Measurements from ENCODE around the gene SULT1C2. TPM values are rescaled to one million over a fixed set of nuclear protein-coding genes. Genes with fewer than 3 reads are reported as not detected.

The SULT1C2 gene
- total RNA-seq, 1 experiment from 2014 or later: 3.9 TPM

DNA sequence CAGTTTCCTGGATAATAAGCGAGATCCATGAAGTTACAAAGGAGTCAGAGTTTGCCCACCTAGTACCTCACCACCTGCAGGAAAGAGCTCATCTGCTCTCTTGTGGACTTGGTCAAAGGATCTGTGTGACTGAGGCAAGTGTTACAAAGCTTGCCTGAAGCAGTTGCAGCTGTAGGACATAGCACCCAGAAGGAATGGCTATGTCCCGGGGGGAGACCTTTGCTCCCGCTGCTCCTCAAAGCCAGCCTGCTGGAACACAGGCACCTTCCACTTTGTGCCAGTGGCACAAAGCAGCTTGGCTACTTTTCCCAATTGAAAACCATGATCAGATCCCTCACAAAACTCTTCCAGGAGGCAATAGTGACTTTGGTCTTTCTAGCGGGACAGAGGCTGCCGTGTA is 3.1 kb upstream of the SULT1C2 start:
- ATAC-seq: no peak
- Histone ChIP-seq H2AFZ (ENCODE audit: low read depth, low read length, poor library complexity, severe bottlenecking) (no peak overlapping the region), H3K4me3 (replicated peaks in 1 of 2; ENCODE audit: low read depth in 1 of 2, low read length in 2 of 2) (no peak overlapping the region), H3K27ac (ENCODE audit: low read depth, low read length) (no peak overlapping the region), H3K9me2 (ENCODE audit: insufficient read depth) (no peaks in the 10 kb centered on the region), H3K36me3 (ENCODE audit: control insufficient read depth in 1 of 2, insufficient read depth in 2 of 2, low read length in 2 of 2) (no peaks in the 10 kb centered on the region), H3K9me3 (ENCODE audit: control insufficient read depth in 1 of 2, insufficient read depth in 1 of 2, low read depth in 1 of 2, low read length in 2 of 2) (no peaks in the 10 kb centered on the region), H4K20me1 (ENCODE audit: insufficient read depth) (no peaks in the 10 kb centered on the region), H3K27me3 (ENCODE audit: insufficient read depth, low read length) (no peaks in the 10 kb centered on the region), H3K4me1 (ENCODE audit: control insufficient read depth in 1 of 2, insufficient read depth in 2 of 2, low read length in 2 of 2) (peaks cover 3 to 17% of the 10 kb centered on the region in 2 experiments; a peak in 3 of 4 replicates), H3K79me2 (ENCODE audit: insufficient read depth, low read length) (no peaks in the 10 kb centered on the region), H3K9ac (ENCODE audit: low read length) (no peak overlapping the region), H3K4me2 (ENCODE audit: low read length) (no peak overlapping the region)
- POLR2A ChIA-PET: no interaction called here
- CTCF ChIA-PET: no interaction called here
- RAD21 ChIA-PET (ENCODE audit: low non-redundant PET in 1 of 2, low total read pairs in 2 of 2, uncharacterized antibody in 2 of 2, unreplicated experiment in 2 of 2): no interaction called here
- no peak for DNase-seq (ENCODE audit: low read depth, low spot score)
- intact Hi-C loops (cut with micrococcal nuclease): no loop called here
- TF ChIP-seq JUND (IDR thresholded peaks at IDR 0.05) (no peak), CEBPB (IDR thresholded peaks at IDR 0.05; ENCODE audit: low read depth) (no peak), YY1 (IDR thresholded peaks at IDR 0.05; ENCODE audit: extremely low read depth, insufficient replicate concordance, low read depth, low read length) (no peak), EZH2phosphoT487 (IDR thresholded peaks at IDR 0.05; ENCODE audit: borderline replicate concordance) (no peak), EZH2 (IDR thresholded peaks at IDR 0.05) (no peak), TCF7L2 (IDR thresholded peaks at IDR 0.05; ENCODE audit: borderline replicate concordance, extremely low read depth, insufficient read depth, insufficient read length) (no peak)
- TF ChIP-seq, protein P1, sequence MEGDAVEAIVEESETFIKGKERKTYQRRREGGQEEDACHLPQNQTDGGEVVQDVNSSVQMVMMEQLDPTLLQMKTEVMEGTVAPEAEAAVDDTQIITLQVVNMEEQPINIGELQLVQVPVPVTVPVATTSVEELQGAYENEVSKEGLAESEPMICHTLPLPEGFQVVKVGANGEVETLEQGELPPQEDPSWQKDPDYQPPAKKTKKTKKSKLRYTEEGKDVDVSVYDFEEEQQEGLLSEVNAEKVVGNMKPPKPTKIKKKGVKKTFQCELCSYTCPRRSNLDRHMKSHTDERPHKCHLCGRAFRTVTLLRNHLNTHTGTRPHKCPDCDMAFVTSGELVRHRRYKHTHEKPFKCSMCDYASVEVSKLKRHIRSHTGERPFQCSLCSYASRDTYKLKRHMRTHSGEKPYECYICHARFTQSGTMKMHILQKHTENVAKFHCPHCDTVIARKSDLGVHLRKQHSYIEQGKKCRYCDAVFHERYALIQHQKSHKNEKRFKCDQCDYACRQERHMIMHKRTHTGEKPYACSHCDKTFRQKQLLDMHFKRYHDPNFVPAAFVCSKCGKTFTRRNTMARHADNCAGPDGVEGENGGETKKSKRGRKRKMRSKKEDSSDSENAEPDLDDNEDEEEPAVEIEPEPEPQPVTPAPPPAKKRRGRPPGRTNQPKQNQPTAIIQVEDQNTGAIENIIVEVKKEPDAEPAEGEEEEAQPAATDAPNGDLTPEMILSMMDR (IDR thresholded peaks at IDR 0.05 in 2 of 3, conservative IDR thresholded peaks at IDR 0.05 in 1 of 3; ENCODE audit: borderline replicate concordance in 1 of 3, insufficient read depth in 1 of 3, low read depth in 2 of 3, low read length in 2 of 3): no peak
- TF ChIP-seq, protein P2, sequence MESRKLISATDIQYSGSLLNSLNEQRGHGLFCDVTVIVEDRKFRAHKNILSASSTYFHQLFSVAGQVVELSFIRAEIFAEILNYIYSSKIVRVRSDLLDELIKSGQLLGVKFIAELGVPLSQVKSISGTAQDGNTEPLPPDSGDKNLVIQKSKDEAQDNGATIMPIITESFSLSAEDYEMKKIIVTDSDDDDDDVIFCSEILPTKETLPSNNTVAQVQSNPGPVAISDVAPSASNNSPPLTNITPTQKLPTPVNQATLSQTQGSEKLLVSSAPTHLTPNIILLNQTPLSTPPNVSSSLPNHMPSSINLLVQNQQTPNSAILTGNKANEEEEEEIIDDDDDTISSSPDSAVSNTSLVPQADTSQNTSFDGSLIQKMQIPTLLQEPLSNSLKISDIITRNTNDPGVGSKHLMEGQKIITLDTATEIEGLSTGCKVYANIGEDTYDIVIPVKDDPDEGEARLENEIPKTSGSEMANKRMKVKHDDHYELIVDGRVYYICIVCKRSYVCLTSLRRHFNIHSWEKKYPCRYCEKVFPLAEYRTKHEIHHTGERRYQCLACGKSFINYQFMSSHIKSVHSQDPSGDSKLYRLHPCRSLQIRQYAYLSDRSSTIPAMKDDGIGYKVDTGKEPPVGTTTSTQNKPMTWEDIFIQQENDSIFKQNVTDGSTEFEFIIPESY (IDR thresholded peaks at IDR 0.05; ENCODE audit: extremely low read depth, insufficient replicate concordance, low read length): no peak
- BruUV-seq (replicated peaks): no TSS peak
